LNCAP (cell line): Measurements from ENCODE around the gene ZNF516.

ENCODE experiments used
- CTCF ChIP-seq: fragments of 450-650 bp; IDR thresholded peaks from 2 replicates; pipeline ENCODE4 v1.5.1; 2017; ENCODE audit warnings: mild to moderate bottlenecking

ZNF516 gene

DNA sequence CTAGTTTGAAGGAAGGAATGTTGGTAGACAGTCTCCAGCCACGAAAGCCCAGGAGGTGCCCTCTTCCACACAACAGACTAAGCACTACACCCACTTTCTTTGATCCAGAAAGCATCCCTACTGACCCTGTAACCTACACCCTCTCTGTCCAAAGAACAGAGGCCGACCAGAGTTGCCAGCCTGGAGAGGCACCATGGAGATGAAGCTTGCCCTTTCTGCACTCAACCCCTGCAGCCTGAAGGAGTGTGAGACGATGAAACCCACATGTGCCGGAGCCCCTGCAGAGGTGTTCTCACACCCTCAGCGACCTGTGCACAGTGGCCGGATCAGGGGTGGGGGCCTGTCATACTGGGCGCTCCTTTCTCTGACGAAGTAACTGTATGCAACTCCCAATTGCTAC, 136.3 kb downstream of the ZNF516 start:
- no peak for TF ChIP-seq CTCF

- no peak for TF ChIP-seq CTCF
Observed at GRCh38 chr18:76357585-76358260, 137.3 kb downstream of the ZNF516 start.

- TF ChIP-seq CTCF, result no peak
Observed at GRCh38 chr18:76357174-76357573, 137.9 kb downstream of the ZNF516 start.

DNA sequence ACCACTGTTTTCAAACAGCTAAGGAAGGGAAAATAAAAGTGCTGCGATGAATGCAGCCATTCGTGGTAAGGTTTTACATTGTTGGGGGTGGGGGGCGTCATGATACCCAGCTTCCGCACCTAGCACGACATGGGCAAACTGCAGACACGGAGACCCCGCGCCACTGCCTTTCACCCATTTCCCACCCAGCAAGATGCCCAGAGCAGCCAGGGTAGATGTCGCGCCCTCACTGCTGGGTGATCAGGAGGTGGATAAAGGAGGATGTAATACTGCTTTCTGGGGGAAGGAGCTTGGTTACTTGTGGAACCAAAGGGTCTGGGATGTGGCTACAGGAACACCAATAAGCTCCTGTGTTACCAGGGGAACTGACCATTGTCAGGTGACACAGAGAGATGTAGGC, 138.4 kb downstream of the ZNF516 start:
- no peak for TF ChIP-seq CTCF

- TF ChIP-seq CTCF, result no peak
Observed at GRCh38 chr18:76354348-76354747, 140.7 kb downstream of the ZNF516 start.

DNA sequence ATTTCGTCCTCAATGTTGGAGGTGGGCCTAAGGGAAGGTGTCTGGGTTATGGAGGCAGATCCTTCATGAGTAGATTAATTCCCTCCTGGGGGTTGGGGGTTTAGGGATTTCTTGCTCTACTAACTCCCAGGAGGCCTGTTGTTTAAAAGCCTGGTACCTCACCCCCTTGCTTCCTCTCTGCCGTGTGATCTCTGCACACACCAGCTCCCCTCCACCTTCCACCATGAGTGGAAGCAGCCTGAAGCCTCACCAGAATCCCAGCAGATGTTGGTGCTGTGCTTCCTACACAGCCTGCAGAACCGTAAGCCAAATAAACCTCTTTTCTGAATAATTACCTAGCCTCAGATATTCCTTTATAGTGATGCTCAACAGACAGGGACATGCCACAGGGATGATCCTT, 141.5 kb downstream of the ZNF516 start:
- TF ChIP-seq CTCF, result no peak

DNA sequence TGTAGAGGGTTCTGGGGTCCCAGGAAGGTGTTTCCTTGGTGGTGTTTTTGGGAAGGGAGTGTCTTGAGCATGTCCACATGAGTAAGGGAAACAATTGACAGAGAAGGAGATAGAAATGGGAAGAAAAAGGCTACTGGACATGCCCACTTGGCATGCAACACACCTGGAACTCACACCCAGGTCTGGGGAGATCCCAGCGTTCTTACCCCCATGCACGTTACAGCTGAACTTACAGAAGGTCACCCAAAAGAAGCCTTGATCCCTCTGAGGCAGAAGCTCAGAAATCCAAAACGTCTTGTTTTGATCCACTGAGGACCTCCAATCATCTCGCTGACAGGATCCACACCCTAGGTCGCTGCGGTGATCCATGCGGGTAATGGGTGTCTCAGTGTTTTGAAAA, 142.0 kb downstream of the ZNF516 start:
- TF ChIP-seq CTCF, result no peak
